Tibial nerve (tissue), 4 donors: ENCODE data around the gene RAPH1. TPM values are rescaled to one million over a fixed set of nuclear protein-coding genes. Genes with fewer than 3 reads are reported as not detected.
"Not testable (repeated sequence)": the region's sequence is repeated elsewhere in the genome, so short reads cannot be mapped to it uniquely, and the experiment has no call there.

Experiments
- DNase-seq, 2 donors: peaks; one replicate each; pipeline ENCODE4 v3.0.0-alpha.2; 2019; ENCODE audit warnings: low spot score in 2 of 2
- H3K27ac ChIP-seq, 4 donors: fragments of 200-600 bp; sonication (generic) in 3 of 4; one replicate each; pipeline ENCODE4 v1.5.1; 2017 to 2019; ENCODE audit warnings: mild to moderate bottlenecking in 1 of 4
- H3K27me3 ChIP-seq, 2 donors: fragments of 200-600 bp; sonication (generic) in 1 of 2; one replicate each; pipeline versions ENCODE4 v1.5.1 to v1.6.0; 2017 to 2019
- H3K36me3 ChIP-seq, 3 donors: fragments of 200-600 bp; sonication (generic); one replicate each; pipeline ENCODE4 v1.5.1; 2018 to 2019
- H3K4me1 ChIP-seq, 4 donors: fragments of 200-600 bp; sonication (generic) in 3 of 4; one replicate each; pipeline ENCODE4 v1.5.1; 2017 to 2019
- H3K4me3 ChIP-seq, 4 donors: fragments of 200-600 bp; sonication (generic) in 3 of 4; one replicate each; pipeline ENCODE4 v1.5.1; 2017 to 2019; ENCODE audit warnings: mild to moderate bottlenecking in 1 of 4, moderate library complexity in 1 of 4
- H3K9me3 ChIP-seq, 4 donors: fragments of 200-600 bp; sonication (generic) in 3 of 4; one replicate each; pipeline ENCODE4 v1.5.1; 2017 to 2019
- EP300 ChIP-seq, 2 donors: sonication (generic); formaldehyde crosslinking; IDR thresholded peaks; one replicate each; pipeline ENCODE4 v1.6.1; 2017; ENCODE audit warnings: antibody characterized with exemption in 2 of 2, mild to moderate bottlenecking in 1 of 2
- POLR2A ChIP-seq, 2 donors: fragments of 450-650 bp; IDR thresholded peaks; one replicate each; pipeline ENCODE4 v1.6.1; 2017; ENCODE audit warnings: antibody characterized with exemption in 2 of 2, mild to moderate bottlenecking in 2 of 2, moderate library complexity in 2 of 2
- WGBS, 2 donors: methylation state at CpG; one replicate each; pipeline ENCODE4 v1.1.5; 2018; 5-methylcytosine and 5-hydroxymethylcytosine counted together
- total RNA-seq, 4 donors: library from RNA; depleted of rRNA; stranded (reverse); fragments of >200 nt; gene quantifications; one replicate each; pipeline ENCODE4 v1.1.0, GENCODE V29; 2016
- TF ChIP-seq, protein P1 (sequence below), 5 experiments: fragments of 200-600 bp in 3 of 5; fragments of 450-650 bp in 2 of 5; sonication (generic) in 3 of 5; IDR thresholded peaks; one replicate each; pipeline ENCODE4 v1.5.1; 2016 to 2019; ENCODE audit warnings: antibody characterized with exemption in 5 of 5, mild to moderate bottlenecking in 3 of 5, moderate library complexity in 2 of 5

Gene RAPH1
- total RNA-seq, 4 donors from 2014 or later = 35.4 to 60.0 (median 44.4) TPM

DNA sequence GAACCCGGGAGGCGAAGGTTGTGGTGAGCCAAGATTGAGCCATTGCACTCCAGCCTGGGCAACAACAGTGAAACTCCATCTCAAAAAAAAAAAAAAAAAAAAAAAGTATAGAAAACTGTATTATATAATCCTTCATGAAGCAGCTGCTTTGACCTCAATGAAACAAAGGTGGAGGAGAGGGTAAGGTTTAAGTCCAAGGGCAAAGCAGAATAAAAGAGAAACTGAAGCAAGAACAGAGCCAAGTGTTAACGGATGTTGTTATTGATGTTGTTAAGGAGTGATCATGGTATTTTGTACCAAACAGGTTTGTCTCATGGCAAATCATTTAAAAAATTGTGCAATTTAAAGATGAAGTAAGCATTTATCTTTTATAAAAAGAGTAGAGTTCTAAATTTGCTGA is 7.4 kb downstream of the RAPH1 start:
- WGBS, 2 donors = 84 to 89% methylated on average over 3 of the region's 3 CpGs
- H3K9me3 ChIP-seq = no peaks in the 10 kb centered on the region
- no peaks in the 10 kb centered on the region for H3K27me3 ChIP-seq
- no peaks in the 10 kb centered on the region for H3K36me3 ChIP-seq
- H3K4me3 ChIP-seq = no peak overlapping the region
- TF ChIP-seq, protein P1, sequence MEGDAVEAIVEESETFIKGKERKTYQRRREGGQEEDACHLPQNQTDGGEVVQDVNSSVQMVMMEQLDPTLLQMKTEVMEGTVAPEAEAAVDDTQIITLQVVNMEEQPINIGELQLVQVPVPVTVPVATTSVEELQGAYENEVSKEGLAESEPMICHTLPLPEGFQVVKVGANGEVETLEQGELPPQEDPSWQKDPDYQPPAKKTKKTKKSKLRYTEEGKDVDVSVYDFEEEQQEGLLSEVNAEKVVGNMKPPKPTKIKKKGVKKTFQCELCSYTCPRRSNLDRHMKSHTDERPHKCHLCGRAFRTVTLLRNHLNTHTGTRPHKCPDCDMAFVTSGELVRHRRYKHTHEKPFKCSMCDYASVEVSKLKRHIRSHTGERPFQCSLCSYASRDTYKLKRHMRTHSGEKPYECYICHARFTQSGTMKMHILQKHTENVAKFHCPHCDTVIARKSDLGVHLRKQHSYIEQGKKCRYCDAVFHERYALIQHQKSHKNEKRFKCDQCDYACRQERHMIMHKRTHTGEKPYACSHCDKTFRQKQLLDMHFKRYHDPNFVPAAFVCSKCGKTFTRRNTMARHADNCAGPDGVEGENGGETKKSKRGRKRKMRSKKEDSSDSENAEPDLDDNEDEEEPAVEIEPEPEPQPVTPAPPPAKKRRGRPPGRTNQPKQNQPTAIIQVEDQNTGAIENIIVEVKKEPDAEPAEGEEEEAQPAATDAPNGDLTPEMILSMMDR (IDR thresholded peaks at IDR 0.05) = no peak
- TF ChIP-seq POLR2A (IDR thresholded peaks at IDR 0.05) (no peak), EP300 (IDR thresholded peaks at IDR 0.05) (no peak)
- no peak overlapping the region for H3K27ac ChIP-seq
- no peak for DNase-seq
- H3K4me1 ChIP-seq = peaks cover 0 to 24% (median 2%) of the 10 kb centered on the region in 4 donors

DNA sequence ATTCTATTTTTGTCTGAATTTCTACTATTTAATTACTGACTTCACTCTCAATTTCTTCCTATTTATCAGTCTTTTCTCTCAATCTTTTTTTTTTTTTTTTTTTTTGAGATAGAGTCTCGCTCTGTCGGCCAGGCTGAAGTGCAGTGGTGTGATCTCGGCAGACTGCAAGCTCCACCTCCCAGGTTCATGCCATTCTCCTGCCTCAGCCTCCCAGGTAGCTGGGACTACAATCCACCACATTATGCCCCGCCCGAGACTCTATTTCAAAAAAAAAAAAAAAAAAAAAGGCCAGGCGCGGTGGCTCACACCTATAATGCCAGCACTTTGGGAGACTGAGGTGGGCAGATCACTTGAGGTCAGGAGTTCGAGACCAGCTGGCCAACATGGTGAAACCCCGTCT is 21.8 kb downstream of the RAPH1 start:
- not testable (repeated sequence) for H3K27ac ChIP-seq, H3K36me3 ChIP-seq, H3K4me3 ChIP-seq, H3K9me3 ChIP-seq, DNase-seq, H3K27me3 ChIP-seq, H3K4me1 ChIP-seq
- WGBS, 2 donors = 93 to 95% methylated on average over 9 of the region's 9 CpGs

DNA sequence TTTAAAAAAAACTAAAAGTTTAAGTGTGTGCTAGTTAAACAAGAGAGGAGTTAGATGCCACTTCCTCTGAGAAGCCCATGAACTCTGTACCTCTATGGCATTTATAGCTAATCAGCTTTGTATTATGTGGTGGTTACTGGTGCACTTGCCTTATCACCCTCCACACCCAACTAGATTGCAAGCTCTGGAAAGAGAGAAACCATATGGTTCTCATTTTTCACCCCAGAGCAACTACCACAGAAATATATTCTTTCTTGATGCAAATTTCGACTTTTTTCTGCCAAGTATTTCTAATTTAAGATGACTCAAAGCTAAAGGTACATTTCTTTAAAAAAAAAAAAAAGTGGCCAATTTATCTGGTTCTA is 24.2 kb downstream of the RAPH1 start:
- no peak for DNase-seq
- Histone ChIP-seq H3K4me1 (no peaks in the 10 kb centered on the region), H3K36me3 (no peaks in the 10 kb centered on the region), H3K27ac (no peak overlapping the region), H3K4me3 (no peak overlapping the region), H3K27me3 (no peaks in the 10 kb centered on the region), H3K9me3 (no peaks in the 10 kb centered on the region)
- TF ChIP-seq POLR2A (IDR thresholded peaks at IDR 0.05) (no peak), EP300 (IDR thresholded peaks at IDR 0.05) (no peak)
- TF ChIP-seq, protein P1 (IDR thresholded peaks at IDR 0.05) = no peak
- 69 to 76% methylated on average over 1 of the region's 1 CpG for WGBS, 2 donors

DNA sequence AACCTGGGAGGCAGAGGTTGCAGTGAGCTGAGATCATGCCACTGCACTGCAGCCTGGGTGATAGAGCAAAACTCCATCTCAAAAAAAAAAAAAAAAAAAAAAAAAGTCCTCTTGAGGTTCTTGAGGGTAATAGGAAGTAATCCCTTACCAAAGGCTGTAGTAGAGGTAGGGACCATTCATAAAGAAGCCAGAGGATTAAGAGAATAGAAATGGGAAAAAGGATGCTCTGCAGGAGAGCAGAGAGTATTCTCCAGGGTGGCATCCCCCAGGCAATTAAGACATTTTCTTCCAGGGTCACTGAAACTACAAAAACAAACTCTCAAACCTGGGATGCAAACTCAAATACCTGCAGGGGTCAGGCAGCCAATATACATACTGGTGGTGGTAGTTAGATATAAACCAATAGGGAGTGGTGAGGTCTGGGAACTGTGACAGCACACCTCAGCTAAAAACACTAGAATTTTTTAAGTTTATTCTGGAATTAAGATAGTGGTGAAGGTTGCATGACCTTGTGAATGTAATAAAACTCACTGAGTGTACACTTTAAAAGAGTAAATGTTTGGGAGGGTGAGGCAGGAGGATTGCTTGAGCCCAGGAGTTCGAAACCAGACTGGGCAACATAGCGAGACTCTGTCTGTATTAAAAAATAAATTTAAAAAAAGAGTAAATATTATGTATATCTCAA is 24.7 kb downstream of the RAPH1 start:
- Histone ChIP-seq H3K4me3 (no peak overlapping the region), H3K4me1 (no peaks in the 10 kb centered on the region), H3K27me3 (no peaks in the 10 kb centered on the region), H3K27ac (no peak overlapping the region), H3K36me3 (no peaks in the 10 kb centered on the region), H3K9me3 (no peaks in the 10 kb centered on the region)
- TF ChIP-seq, protein P1 (IDR thresholded peaks at IDR 0.05) = no peak
- TF ChIP-seq EP300 (IDR thresholded peaks at IDR 0.05) (no peak), POLR2A (IDR thresholded peaks at IDR 0.05) (no peak)
- WGBS, 2 donors = 96 to 98% methylated on average over 2 of the region's 2 CpGs
- DNase-seq = no peak

DNA sequence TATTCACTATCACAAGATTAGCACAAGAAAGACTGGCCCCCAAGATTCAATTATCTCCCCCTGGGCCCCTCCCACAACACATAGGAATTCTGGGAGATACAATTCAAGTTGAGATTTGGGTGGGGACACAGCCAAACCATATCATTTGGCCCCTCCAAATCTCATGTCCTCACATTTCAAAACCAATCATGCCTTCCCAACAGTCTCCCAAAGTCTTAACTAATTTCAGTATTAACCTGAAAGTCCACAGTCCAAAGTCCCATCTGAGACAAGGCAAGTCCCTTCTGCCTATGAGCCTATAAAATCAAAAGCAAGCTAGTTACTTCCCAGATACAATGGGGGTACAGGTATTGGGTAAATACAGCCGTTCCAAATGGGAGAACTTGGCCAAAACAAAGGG is 31.6 kb downstream of the RAPH1 start:
- DNase-seq, H3K27ac ChIP-seq, H3K27me3 ChIP-seq, H3K4me3 ChIP-seq, H3K4me1 ChIP-seq, H3K9me3 ChIP-seq, H3K36me3 ChIP-seq: not testable (repeated sequence)
- WGBS, 2 donors = 100% methylated on average over 1 of the region's 1 CpG

DNA sequence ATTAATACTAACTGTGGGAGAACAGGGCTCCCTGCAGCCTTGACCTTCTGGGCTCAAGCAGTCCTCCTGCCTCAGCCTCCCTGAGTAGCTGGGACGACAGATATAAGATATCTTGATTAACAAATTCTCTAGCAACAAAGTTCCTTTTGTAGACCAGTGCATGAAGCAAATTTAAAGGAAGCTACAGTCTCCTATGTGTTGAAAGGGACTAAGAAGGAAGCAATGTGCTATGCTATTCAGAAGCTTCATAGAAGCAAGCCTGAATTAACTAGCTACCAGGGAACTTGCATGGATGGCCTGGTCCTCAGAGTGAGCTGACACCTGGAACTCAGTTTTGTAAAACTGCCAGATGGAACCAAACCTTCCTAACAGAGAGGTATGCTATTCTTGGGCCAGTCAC is 33.2 kb downstream of the RAPH1 start:
- no peaks in the 10 kb centered on the region for H3K9me3 ChIP-seq
- H3K27ac ChIP-seq = no peak overlapping the region
- TF ChIP-seq, protein P1 (IDR thresholded peaks at IDR 0.05) = no peak
- TF ChIP-seq POLR2A (IDR thresholded peaks at IDR 0.05) (no peak), EP300 (IDR thresholded peaks at IDR 0.05) (no peak)
- H3K27me3 ChIP-seq = no peaks in the 10 kb centered on the region
- DNase-seq = no peak
- H3K4me3 ChIP-seq = no peak overlapping the region
- 55 to 57% methylated on average over 1 of the region's 1 CpG for WGBS, 2 donors
- H3K36me3 ChIP-seq = peaks cover 0 to 8% (median 0%) of the 10 kb centered on the region in 3 donors
- H3K4me1 ChIP-seq = peaks cover 0 to 13% (median 0%) of the 10 kb centered on the region in 4 donors
